GM21529 (cell line): ENCODE data around the gene TMEM129.

Source experiments
- ATAC-seq: cut with Tn5 transposase; IDR thresholded peaks from one replicate; pipeline ENCODE4 v1.9.1; 2021; ENCODE audit not compliant: unreplicated experiment

The TMEM129 gene, protein sequence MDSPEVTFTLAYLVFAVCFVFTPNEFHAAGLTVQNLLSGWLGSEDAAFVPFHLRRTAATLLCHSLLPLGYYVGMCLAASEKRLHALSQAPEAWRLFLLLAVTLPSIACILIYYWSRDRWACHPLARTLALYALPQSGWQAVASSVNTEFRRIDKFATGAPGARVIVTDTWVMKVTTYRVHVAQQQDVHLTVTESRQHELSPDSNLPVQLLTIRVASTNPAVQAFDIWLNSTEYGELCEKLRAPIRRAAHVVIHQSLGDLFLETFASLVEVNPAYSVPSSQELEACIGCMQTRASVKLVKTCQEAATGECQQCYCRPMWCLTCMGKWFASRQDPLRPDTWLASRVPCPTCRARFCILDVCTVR

DNA sequence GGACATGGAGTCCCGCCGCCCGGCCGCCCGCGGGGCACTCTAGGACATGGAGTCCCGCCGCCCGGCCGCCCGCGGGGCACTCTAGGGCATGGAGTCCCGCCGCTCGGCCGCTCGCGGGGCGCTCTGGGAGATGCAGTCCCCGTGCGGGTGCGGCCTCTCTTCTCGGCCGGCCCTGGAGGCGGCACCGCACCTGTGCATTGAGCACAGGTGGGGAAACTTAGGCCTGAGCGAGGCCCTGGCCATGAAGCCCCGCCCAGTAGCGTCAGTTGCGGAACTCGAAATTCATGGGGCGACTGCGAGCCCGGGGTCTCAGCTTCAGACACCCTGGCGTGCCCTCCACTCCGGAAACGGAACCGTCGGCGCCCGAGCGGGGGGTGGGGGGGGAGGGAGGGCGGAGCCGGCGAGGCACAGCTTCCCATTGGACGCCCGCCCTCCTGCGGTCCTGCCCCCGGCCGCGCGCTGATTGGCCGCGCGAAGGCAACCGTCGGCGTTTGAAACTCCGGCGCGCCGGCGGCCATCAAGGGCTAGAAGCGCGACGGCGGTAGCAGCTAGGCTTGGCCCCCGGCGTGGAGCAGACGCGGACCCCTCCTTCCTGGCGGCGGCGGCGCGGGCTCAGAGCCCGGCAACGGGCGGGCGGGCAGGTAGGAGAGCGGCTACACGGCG, at the start of gene TMEM129, which contains the start of gene TACC3:
Gene TMEM129, minus strand, starts transcription at position 321 of the 663 bp plus-strand sequence. CDS start 486 bp downstream, outside the sequence.
Gene TACC3, plus strand, starts transcription at position 519 of the 663 bp plus-strand sequence. CDS start 1,901 bp downstream, outside the sequence.
- peak; percentile 78 for ATAC-seq

DNA sequence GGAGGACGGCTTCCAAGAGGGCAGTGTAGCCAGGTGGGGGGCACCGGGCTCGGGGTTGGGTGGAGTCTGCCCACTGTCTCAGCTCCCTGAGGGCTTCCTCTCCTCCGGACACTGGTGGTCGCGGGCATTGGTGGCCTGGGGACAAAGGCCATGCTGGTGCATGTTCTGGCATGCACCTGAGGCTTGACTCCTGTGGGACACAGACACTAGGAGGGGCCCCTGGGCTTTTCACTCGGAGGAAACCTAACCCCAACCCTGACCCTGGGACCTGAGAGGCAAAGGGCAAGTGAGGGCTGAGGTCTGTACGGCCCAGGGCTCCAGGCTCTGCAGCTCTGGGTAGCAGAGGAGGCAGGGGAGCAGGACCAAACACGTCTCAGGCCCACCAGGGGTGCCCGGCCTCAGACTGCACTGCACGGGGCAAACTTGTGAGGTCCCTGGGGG, 49.7 kb upstream of the TMEM129 start:
- ATAC-seq: no peak

DNA sequence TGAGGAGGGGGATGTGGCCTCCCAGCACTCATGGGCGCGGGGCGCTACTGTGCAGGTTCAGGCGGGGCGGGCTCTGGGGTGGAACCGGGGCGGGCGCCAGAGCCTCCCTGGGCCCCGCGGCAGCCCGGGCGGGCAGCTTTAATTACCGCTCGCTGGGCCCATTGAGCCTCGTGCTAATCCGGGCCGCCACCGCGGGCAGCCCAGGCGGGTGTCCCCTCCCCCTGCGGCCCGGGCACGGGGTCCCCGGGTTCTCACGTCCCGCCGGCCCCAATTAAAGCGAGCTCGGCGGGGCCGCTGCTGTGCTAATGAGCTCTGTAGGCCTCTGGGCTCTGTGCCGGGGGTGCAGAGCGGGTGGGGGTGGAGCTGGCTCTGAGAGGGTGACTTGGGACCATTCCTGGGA, 49.1 kb upstream of the TMEM129 start:
- ATAC-seq: no peak

DNA sequence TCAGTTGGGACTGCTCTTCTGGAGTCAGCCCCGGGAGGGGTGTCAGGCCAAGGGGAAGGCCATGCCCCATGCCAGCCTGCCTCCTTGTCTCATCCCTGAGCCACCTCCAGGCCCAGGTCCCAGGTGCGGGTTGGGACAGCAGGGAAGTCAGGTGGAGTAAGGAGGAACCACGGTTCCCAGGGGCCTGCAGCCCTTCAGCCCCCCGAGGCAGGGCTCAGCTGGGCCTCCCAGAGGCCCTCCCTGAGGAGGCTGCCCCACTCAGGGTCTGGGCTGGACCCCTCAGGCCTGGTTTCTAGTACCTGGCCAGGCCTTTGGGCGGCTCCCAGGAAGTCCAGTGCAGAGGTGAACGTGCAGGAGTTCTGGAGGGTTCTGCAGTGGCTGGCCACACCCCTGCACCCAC, 48.6 kb upstream of the TMEM129 start:
- ATAC-seq: no peak

DNA sequence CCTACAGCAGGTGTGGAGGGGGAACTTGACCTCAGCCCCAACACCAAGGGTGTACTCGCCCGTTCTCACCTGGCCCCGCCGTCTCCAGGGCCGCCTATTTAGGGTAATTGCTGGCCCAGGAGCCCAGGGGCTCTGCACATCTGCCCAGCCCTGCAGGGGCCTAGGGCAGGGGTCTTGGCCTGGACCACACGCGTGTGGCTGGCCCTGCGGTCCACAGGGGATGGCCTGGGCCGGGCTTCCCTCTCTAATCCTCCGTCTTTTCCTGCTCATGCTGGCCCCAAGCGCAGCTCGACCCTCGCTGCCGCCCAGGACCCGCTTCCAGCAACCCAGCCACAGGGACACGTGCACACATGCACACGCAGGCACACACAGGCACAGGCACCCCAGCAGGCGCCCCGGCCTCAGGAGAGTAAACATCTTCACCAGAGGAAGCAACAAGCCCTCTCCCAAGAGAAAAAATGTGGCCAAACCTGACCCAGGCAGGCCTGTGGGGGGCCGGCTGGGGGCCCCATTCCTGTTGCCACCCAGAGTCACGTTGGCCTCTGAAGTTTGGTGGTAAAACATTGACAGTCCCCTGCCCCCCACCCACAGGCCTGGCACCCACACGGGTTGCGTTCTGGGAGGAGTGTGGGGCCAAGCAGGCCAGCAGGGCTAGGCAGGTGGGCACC, 47.4 kb upstream of the TMEM129 start:
- ATAC-seq: no peak

DNA sequence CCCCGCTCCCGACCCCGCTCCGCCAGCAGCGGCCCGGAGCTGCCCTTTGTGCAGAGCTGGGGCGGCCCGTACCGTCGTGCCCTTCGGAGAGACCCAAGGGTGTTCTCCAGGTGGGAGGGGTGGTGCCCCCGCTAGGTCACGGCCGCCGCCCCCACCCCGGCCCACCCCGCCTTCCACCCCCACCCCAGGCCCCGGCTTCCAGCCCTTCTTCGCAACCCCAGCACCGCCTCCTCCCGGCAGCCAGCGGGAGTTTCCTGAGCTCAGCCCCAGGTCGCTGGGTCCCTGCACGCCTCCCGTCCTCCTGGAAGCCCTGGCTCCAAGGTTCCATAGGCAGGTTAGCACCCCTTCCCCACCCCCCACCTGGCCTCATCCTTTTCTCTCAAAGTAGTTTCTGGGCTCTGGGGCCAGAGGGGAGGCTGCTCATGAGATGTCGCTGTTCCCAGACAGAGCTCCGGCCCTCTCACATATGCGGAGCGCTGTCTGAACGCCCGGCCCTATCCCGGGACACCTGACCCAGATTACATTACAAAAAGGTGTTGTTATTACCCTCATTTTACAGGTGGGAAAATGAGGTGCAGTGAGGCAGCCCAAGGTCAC, 46.7 kb upstream of the TMEM129 start:
- ATAC-seq: no peak

DNA sequence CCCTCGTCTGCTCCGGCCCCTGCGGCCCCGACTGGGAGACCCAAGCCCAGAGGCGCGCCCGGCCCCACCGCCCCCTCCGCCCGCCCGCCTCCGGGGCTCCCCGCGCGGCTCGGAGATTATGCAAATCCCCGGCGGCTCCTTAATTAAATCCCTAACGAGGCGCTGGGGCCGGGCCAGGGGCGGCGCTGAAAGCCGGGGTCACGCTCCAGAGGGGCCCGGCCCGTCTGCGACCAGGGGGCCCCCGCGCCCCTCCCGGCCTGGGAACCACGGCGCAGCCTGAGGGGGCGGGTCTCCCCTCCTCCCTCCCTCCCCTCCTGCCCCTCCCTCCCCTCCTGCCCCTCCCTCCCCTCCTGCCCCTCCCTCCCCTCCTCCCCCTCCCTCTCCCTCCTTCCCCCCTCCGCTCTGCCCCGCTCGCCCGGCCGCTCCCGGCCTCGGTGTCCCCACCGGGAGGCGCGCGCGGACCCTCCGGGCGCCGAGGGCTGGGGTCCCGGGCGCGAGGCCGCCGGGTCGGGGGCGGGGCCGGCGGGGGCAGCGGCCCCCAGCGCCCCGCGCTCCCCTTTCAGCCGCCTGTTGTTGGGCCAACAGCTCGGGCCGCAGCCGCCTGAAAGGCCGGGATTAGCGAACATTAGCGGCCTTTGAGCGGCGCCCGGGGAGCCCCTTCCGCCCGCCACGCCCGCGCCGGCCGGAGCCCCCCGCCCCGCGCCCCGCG, 46.1 kb upstream of the TMEM129 start:
- no peak for ATAC-seq

DNA sequence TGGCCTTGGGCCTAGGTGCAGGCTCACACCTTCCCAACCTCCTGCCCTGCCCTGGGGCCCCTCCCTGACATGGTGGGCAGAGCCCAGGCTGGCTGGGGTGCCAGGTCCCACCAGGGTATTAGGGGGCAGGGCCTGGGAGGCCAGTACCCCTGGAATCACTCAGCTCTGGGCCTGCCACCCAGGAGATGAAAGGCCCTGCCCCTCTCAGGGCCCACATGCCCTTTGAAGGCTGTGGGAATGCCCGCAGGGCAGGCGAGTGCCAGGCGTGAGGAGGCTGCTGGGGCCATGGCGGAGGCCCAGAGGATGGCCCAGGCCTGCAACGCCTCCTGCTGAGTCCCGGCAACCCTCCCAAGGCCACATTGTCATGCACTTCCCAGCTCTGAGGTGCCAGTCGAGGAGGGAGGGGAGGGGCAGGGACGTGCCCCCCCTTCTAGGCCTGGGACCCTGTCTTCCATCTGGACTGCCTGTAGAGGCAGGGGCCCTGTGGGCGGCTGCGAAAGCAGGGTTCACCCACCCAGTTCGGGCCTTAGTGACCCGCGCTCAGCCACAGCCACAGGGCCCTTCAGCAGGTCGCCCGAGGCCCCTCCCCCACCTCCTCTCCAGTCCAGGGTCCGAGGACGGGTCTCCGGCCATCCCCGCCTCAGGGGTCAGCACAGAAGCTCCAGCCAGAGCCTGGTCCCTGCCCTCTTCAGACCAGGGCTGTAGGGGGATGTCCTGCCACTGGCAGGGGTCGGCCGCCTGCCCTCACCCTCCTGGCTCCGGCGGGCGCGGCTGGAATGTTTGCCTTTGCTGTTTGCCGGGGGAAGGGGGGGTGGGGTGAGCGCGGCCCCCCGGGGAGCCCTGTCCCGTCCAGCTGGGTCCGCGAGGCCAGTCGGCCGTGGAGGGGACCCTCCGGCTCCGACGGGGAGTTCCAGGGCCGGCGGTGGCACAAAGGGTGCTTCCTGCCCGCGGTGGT, 45.3 kb upstream of the TMEM129 start:
- no peak for ATAC-seq

DNA sequence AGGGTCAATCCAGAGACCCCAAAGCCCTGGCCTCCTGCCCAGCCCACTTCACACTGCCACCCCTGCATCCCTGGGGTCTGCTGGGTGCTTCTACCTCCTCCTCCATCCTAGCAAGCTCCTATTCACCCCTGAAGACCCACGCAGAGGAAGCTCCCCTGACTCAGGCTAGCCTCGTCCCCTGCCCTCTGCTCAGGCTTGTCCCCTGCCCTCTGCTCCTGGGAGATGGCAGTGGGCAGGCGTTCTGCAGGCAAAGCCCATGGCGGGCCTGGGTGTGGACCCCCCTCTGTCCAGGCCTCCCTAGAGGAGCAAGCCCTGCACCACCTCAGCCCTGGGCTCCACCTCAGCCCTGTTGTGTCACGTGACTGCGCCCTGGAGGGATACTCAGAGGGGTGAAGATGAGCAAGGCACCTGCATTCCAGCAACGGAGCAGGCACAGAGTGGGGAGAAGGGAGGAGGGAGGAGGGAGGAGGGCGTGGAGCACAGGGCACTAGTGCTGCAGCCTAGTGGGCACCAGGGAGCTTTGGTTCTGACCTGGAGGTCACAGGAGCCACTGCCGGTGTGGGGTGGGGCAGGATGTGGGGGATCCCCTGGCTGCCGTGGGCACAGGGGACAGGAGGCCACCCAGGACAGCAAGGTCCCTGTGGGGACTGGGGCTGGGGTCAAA, 44.4 kb upstream of the TMEM129 start:
- ATAC-seq: no peak

DNA sequence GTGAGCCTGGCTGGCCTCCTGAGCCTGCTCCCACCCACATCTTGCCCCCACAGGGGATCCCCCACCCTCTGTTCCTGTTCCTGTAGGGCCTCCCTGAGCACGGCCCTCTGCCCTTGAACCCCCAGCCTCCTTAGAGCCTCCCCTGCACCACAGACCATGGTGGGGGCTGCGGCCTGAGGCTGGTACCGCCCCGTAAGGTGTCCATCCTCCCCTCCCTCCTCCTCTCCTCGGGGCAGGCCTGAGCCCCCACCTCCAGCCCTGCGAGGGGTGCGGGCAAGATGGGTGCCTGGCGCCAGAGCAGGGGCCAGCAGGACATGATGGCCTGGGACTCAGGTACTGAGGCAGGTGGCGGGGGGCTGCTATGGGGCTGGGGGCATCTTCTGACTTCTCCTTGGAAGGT, 43.5 kb upstream of the TMEM129 start:
- ATAC-seq: no peak

DNA sequence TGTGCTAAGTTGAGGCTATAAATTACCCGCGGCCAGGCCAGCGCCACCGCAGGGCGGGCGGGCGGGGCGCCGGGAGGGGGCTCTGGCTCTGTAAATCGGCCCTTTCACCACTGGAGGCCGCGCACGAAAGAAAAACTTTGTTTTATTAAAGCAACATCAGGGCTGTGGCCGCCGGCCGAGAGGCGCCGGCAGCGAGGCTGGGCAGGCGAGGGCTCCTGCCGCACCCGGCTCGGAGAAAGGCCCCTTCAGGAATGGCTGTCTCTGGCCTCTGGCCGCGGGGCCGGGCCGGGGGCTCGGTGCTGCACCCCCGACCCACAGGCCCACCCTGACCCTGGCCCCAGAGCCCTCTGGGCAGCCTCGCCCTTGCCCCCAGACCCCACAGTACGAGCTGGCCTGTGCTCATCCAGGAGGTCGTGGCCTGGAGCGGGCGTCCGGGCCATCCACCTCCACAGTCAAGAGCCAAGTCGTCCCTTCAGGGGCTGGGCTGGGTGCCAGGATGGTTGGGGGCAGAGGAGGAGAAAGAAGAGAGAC, 42.5 kb upstream of the TMEM129 start:
- no peak for ATAC-seq

DNA sequence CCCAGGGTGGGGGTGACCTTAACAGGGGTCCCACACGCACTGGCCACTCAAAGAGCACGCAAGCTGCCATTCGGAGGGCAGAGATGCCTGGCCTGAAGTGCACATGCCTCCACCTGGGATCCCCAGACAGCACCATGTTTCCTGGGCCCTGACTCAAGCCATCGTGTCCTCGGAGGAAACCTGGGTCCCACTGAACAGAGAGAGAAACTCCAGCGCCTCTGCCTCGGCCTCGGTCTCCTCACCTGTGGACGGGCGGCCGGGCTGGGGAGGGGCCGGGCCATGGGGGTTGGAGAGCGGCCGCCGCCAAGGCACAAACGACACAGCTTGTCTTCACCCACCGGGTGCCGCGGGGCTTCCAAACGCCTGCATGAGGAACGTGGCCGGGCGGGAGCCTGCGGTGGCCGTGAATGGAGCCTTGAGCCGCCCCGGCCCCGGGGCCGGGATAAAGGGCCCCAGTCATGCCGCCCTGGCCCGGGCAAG, 42.0 kb upstream of the TMEM129 start:
- no peak for ATAC-seq

DNA sequence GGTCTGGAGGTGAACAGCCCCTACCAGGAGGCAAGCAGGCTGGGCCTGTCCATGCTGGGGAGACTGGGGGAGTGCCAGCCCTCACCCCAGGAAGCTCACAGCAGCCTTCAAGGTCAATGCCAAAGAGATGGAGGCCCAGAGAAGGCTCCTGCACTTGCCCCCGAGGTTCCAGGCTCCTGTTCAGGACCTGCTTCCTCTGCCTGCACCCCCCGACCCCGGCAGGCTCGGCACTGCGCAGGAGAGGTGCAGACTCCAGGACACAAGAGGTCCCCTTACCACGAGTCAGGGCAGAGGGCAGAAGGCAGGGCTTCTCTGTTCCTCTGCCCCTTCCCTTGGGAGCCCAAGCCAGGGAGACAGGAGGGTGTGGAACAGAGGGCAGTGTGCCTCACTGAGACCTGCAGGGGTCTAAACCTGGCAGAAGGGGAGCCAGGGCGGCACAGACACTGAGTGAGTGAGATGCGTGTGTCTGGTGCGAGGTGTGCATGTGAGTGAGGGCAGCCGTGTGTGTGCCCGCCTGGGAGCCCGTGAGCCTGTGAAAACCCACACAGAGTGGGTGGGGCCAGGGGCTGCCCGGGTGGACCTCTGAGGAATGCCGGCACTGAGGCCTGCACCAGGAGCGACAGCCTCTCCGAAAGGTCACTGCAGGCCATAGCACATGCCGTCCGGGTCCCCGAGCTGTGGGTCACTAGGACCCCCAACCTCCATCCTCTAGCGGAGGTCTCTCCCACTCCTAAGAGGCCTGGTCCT, 41.3 kb upstream of the TMEM129 start:
- ATAC-seq: no peak

DNA sequence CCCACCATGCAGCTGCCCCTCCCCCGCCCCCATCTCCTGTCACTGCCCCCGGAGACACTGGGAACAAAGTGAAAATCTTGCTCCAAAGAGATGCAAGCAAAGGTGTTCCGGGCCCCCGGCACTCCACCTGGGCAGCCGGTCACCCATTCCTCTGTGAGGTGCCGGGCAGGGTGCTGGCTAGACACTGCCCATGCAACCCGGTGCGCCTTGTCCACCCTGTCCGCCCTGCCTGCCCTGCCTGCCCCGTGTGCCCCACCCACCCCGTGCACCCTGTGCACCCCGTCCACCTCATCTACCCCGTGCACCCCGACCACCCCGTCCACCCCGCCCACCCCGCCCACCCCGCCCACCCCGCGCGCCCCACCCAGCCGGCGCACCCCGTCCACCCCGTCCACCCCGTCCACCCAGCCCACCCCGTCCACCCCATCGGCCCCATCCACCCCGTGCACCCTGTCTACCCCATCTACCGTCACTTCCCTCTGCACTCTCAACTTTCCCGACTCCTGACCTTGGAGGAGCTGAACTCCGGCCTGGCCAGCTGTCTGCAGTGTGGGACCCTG, 40.1 kb upstream of the TMEM129 start:
- no peak for ATAC-seq

DNA sequence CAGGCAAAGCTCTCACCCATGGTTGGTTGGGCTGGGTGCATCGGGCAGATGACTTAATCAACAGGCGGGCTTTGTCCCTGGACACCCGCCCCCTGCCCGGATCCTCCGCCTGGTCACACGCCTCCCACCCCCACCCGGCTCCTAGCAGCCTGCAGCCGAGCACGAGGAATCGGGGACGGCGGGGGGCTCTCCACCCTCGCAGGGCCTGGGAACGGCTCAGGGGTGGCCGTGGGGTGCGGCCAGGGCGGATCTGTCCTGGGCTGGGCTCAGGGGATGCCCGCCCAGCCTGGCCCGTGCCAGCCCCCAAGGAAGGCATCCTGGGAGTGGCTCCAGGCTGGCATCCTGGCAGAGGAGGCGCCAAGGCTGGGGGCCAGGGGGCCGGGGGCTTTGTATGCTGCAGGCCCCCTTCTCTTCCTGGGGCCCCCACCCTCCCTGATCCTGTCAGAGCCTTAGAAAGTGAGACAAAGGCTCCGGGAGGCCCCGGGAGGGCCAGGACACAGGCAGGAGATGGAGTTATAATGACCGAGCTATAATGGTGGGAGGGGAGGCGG, 39.5 kb upstream of the TMEM129 start:
- no peak for ATAC-seq

DNA sequence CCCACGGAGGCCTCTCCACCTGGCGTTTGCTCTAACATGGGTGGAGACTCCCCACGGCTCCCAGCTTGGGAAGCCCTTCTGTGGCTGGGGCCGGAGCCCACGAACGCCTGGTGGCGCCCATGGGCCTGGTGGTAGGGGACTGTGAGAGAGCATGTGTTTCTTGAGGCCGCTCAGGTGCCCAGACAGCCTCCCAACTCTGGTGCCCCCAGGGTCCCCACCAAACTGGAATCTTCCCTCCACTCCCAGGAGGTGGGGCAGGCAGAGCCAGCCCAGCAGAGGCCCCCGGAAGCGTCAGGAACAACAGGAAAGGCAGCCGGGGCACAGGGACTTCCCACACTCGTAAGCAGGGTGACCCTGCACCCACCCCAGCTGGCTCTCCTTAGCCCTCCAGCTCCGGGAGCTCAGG, 38.7 kb upstream of the TMEM129 start:
- no peak for ATAC-seq

DNA sequence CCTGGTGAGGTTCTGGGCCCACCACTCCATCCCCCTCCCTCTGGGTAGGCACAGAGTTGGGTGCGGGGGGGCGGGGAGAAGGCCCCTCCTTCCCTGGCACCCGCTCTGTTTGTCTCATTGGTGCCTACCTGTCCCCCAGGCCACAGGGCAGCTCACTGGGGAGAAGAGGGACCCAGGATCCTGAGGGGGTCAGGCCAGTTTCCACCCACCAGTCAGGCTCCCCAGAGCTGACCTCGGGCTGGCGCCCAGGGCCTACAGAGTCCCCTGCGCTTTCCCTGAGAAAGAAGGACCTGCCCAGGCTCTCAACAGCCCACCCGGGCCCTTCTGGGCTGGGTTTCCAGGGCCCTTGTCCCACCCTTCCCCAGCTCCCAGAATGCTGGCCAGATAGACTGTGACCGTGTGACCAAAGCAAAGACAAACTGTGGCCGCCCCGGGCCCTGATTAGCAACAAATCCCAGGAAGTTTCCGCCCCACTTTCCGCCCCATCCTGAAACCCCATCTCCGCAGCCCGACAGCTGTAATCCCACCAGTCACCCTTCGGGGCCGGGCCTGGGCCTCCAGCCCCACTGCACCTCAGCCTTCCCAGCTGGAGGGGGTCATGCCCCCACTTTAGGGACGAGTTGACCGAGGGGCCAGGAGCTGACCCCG, 38.2 kb upstream of the TMEM129 start:
- no peak for ATAC-seq
